Mucosa of rectum (tissue), 2 donors: ENCODE data around the gene MOBP.
"Not testable (repeated sequence)": the region's sequence is repeated elsewhere in the genome, so short reads cannot be mapped to it uniquely, and the experiment has no call there.

Experiments
- H3K27ac ChIP-seq, 2 donors: one replicate each; pipeline ENCODE4 v1.7.0; 2013; ENCODE audit warnings: inconsistent platforms in 2 of 2, low read depth in 2 of 2, low read length in 2 of 2
- H3K27me3 ChIP-seq, 2 donors: one replicate each; pipeline ENCODE4 v1.7.0; 2013; ENCODE audit warnings: low read length in 2 of 2; ENCODE audit not compliant: control insufficient read depth in 2 of 2, insufficient read depth in 2 of 2
- H3K36me3 ChIP-seq, 2 donors: one replicate each; pipeline ENCODE4 v1.7.0; 2013; ENCODE audit warnings: low read length in 2 of 2; ENCODE audit not compliant: control insufficient read depth in 2 of 2, insufficient read depth in 2 of 2
- H3K4me1 ChIP-seq, 2 donors: one replicate each; pipeline ENCODE4 v1.7.0; 2013; ENCODE audit warnings: low read length in 2 of 2, mild to moderate bottlenecking in 1 of 2; ENCODE audit not compliant: control insufficient read depth in 2 of 2, insufficient read depth in 2 of 2
- H3K4me3 ChIP-seq, 2 donors: one replicate each; pipeline ENCODE4 v1.7.0; 2013; ENCODE audit warnings: low read length in 2 of 2
- H3K9ac ChIP-seq, 2 donors: one replicate each; pipeline ENCODE4 v1.7.0; 2013; ENCODE audit warnings: low read length in 2 of 2, low read depth in 1 of 2, mild to moderate bottlenecking in 1 of 2
- H3K9me3 ChIP-seq, 2 donors: one replicate each; pipeline ENCODE4 v1.7.0; 2013; ENCODE audit warnings: low read length in 2 of 2; ENCODE audit not compliant: control insufficient read depth in 2 of 2
- donor health status: healthy.
- donor health status: Normal muscosa, but diverticular disease.

MOBP gene, protein sequence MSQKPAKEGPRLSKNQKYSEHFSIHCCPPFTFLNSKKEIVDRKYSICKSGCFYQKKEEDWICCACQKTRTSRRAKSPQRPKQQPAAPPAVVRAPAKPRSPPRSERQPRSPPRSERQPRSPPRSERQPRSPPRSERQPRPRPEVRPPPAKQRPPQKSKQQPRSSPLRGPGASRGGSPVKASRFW

DNA sequence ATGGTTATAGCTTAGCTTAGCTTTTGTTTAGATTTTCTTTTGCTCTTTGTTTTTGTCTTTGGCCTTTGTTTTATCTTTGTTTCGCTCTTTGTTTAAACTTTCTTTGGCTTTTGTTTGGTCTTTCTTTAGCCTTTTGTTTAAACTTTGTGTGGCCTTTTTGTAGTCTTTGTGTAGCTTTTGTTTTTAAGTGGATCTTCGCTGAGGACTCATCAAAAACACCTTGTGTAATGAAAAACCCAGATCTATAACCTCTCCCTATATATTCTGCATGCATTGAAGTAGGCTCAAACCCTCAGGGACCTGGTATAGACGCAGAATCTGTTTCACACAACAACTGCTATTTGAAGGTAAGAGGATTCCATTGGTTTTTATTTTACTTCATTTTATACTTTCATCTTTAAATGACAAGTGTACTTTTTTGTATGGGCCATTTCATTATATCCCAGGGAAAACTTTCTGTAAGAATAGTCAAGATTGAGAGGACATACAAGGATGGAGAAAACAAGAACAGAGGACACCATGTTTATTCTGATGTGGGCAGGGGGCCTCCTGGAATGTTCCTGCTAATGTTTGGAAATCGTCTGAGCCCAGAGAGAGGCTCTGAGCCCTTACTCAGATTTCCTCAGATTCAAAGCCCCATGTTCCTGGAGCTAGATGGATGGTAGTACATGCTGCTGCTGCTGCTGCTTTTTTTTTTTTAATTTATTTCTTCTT is at the start of gene MOBP:
MOBP (plus strand) TSS at position 287 of the 714 bp plus-strand sequence. CDS start 34,390 bp downstream, outside the sequence.
- H3K27ac ChIP-seq = no peak within 1 kb of the TSS
- no peaks in the 10 kb centered on the region for H3K36me3 ChIP-seq
- H3K4me1 ChIP-seq = no peaks in the 10 kb centered on the region
- H3K9ac ChIP-seq = no peak within 1 kb of the TSS
- H3K9me3 ChIP-seq = no peaks in the 10 kb centered on the region
- H3K4me3 ChIP-seq = no peak within 1 kb of the TSS
- no peaks in the 10 kb centered on the region for H3K27me3 ChIP-seq

DNA sequence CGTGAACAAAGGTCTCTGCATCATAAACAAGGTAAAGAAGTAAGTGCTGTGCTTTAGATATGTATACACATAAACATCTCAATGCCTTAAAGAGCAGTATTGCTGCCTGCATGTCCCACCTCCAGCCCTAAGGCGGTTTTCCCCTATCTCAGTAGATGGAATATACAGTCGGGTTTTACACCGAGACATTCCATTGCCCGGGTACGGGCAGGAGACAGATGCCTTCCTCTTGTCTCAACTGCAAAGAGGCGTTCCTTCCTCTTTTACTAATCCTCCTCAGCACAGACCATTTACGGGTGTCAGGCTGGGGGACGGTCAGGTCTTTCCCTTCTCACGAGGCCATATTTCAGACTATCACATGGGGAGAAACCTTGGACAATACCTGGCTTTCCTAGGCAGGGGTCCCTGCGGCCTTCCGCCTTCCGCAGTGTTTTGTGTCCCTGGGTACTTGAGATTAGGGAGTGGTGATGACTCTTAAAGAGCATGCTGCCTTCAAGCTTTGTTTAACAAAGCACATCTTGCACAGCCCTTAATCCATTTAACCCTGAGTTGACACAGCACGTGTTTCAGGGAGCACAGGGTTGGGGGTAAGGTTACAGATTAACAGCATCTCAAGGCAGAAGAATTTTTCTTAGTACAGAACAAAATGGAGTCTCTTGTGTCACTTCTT is 48.8 kb upstream of the MOBP start:
- not testable (repeated sequence) for H3K27me3 ChIP-seq, H3K9ac ChIP-seq, H3K4me3 ChIP-seq, H3K27ac ChIP-seq, H3K9me3 ChIP-seq, H3K4me1 ChIP-seq
- H3K36me3 ChIP-seq = peaks cover 4 to 12% of the 10 kb centered on the region in 2 donors

DNA sequence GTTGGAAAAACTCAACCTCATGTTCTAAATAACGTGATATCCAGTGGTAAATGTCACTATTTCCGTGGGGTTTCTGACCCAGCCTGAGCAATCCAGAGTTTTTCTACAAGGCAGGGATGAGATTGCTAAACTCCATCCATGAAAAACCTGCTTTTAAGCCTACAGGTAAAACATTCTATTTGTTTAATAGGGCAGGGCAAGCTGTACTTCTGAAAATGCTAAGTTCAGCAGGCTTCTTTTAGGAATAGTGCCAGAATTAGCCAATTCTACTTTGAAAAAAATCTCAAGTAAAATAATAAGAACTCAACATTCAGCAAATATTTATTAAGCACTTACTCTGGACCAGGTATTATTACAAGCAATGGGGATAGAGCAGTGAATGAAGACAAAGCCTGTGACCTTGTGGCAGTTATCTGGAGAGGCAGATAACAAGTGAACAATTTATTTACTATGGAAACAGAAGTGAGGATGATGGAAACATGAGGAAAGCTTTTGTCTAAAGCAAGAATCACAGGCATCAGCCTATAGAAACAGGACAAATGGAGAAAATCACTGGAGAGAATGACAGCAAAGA is 47.7 kb upstream of the MOBP start:
- Histone ChIP-seq H3K9ac (no peak overlapping the region), H3K4me1 (peaks cover 0 to 4% of the 10 kb centered on the region in 2 donors), H3K27me3 (no peaks in the 10 kb centered on the region), H3K9me3 (no peaks in the 10 kb centered on the region), H3K4me3 (no peak overlapping the region), H3K27ac (no peak overlapping the region), H3K36me3 (peaks cover 0 to under 1% of the 10 kb centered on the region in 2 donors)

DNA sequence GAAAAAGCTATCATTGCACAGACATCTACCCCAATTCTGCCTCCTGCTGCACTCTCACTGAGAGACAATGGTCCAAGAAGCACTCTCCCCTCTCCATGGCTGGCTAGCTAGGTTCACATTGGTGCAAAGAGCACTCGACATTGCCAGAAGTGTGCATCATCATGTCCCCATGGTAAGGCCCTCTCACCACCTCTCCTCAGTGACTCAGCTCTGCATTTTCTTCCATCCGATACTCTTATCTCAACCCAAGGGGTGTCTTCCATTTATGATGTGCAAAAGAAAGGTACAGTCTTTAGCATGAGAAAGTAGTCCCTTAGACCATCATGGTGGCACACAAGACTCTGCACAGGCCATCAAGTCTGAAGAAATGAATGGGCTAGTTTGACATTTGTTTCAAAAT is 46.9 kb upstream of the MOBP start:
- Histone ChIP-seq H3K36me3 (no peaks in the 10 kb centered on the region), H3K9me3 (no peaks in the 10 kb centered on the region), H3K27me3 (no peaks in the 10 kb centered on the region), H3K4me1 (peaks cover 0 to 2% of the 10 kb centered on the region in 2 donors), H3K27ac (no peak overlapping the region), H3K9ac (no peak overlapping the region), H3K4me3 (no peak overlapping the region)

DNA sequence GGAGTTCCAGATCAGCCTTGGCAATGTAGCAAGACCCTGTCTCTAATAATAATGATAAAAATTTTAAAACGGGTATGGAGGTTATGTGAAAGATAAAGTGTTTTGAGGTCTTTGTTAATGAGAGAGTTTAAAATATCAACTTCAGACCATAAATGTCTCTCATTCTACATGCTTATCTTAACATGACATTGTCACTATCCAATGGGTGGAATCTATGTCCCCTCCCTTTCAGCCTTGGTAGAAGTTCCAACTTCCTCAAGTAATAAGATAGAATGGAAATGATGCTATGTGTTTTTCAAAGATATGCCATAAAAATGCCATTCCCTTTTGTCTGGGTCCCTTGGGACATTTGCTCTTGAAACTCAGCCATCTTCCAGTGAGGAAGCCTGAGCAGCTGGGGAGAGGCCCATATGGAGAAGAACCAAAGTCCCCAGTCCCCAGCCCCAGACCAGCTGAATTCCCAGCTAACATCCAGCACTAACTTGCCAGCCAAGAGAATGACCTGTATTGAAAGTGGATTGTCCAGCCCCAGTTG is 44.0 kb upstream of the MOBP start:
- Histone ChIP-seq H3K9ac (no peak overlapping the region), H3K4me1 (no peaks in the 10 kb centered on the region), H3K27me3 (no peaks in the 10 kb centered on the region), H3K9me3 (no peaks in the 10 kb centered on the region), H3K4me3 (no peak overlapping the region), H3K27ac (no peak overlapping the region), H3K36me3 (no peaks in the 10 kb centered on the region)

DNA sequence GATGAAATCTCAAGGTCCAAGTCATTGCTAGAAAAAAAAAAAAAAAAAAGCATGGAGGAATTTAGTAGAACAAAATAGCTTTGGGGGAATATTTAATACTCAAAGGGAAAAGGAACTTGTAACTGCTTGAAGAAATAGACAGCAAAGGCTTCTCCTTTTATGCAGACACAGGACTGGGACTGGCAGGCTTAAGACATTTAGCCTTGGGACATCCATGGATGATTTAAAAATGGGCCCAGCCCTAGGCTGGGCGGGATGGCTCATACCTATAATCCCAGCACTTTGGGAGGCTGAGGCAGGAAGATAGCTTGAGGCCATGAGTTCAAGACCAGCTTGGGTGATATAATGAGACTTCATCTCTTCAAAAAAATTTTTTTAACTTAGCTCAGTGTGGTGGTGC is 41.2 kb upstream of the MOBP start:
- Histone ChIP-seq H3K4me3 (no peak overlapping the region), H3K27ac (no peak overlapping the region), H3K9me3 (no peaks in the 10 kb centered on the region), H3K27me3 (no peaks in the 10 kb centered on the region), H3K9ac (no peak overlapping the region), H3K4me1 (no peaks in the 10 kb centered on the region), H3K36me3 (no peaks in the 10 kb centered on the region)

DNA sequence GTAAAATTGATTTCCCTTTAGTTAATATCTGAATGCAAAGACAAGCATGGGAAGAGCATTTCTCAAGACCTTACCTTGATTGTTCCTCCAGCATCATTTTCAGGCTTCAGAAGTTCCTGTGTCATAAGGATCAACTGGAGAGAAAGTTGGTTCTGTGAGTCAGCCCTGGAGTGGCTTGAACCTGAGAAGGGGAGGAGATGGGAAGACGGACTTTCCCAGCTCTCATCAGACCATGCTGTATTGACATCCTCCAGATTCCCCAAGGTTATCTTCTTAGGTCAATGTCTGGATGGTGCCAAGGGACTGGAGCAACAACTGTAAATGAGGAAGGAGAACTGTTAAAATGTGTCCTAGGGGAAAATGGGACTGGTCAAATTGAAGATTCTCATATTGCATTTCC is 40.0 kb upstream of the MOBP start:
- H3K9me3 ChIP-seq = no peaks in the 10 kb centered on the region
- H3K27ac ChIP-seq = no peak overlapping the region
- H3K36me3 ChIP-seq = no peaks in the 10 kb centered on the region
- H3K9ac ChIP-seq = no peak overlapping the region
- no peaks in the 10 kb centered on the region for H3K27me3 ChIP-seq
- H3K4me3 ChIP-seq = no peak overlapping the region
- no peaks in the 10 kb centered on the region for H3K4me1 ChIP-seq

DNA sequence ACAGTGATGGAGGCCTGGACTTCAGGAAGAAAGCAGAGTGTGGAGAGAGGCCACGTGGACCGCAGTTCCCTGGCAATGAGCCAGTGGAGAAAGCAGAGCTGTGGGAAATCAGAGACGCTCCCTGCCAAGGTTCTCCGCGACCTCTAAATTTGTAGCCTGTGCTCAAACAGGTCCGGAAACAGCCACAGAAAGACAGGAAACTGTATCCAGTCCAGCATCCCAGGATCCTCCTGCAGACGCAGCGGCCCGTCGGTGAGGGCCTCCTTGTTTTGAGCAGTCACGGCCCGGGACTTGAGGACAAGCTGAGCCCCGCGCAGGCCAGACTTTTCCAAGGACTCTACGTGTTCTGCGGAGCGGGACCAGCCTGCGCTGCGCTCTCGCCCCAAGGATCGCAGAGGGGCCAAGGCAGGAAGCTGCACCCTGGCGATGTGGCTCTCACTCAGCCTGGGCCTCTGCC is 38.7 kb upstream of the MOBP start:
- no peaks in the 10 kb centered on the region for H3K27me3 ChIP-seq
- no peak overlapping the region for H3K4me3 ChIP-seq
- H3K9me3 ChIP-seq = no peaks in the 10 kb centered on the region
- H3K36me3 ChIP-seq = no peaks in the 10 kb centered on the region
- no peak overlapping the region for H3K9ac ChIP-seq
- H3K27ac ChIP-seq = no peak overlapping the region
- H3K4me1 ChIP-seq = peaks cover 3 to 4% of the 10 kb centered on the region in 2 donors

DNA sequence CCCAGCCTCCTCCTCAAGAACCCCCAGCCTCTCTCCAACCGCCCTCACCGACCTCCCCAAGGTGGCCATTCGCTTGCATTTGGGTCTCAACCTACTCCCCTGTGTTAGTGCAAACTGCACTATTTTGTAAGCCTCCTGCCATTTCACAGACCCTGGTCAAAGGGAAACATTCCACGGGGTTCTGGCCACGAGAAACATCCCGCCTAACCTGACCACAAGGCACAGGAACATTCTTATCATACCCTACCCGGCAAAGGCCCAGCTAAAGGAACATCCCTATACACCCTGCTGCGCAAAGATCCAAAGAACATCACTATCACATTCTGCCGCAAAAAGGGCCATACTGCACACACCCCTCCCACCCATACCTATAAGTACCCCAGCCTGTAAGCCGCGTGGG is 38.0 kb upstream of the MOBP start:
- Histone ChIP-seq H3K36me3 (no peaks in the 10 kb centered on the region), H3K27me3 (no peaks in the 10 kb centered on the region), H3K4me1 (peaks cover 3 to 4% of the 10 kb centered on the region in 2 donors), H3K9ac (no peak overlapping the region), H3K27ac (no peak overlapping the region), H3K4me3 (no peak overlapping the region), H3K9me3 (no peaks in the 10 kb centered on the region)

DNA sequence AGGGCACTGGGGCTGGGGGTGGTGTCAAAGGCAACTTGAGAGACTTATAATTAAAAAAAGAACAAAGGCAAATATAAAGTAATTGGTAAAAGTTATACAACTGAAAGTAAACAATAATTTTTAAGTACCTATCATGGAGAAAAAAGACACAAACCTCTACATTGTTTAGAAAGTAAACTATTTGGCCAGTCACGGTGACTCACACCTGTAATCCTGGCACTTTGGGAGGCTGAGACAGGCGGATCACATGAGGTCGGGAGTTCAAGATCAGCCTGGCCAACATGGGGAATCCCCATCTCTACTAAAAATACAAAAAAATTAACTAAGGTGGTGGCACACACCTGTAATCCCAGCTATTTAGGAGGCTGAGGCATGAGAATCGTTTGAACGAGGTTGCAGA is 35.1 kb upstream of the MOBP start:
- no peaks in the 10 kb centered on the region for H3K36me3 ChIP-seq
- H3K27me3 ChIP-seq = no peaks in the 10 kb centered on the region
- no peak overlapping the region for H3K27ac ChIP-seq
- H3K4me1 ChIP-seq = peaks cover 3 to 4% of the 10 kb centered on the region in 2 donors
- H3K9ac ChIP-seq = no peak overlapping the region
- H3K4me3 ChIP-seq = no peak overlapping the region
- no peaks in the 10 kb centered on the region for H3K9me3 ChIP-seq
